SK-N-SH treated with all-trans-retinoic acid at 6 μM for 48 hours (cell line): Measurements from ENCODE around the gene CYP27C1.

ENCODE experiments used
- ATAC-seq: fragments of 200-7000 bp; cut with Tn5 transposase; 3 replicates; pipeline ENCODE4 v1.9.1; 2020; ENCODE audit warnings: mild to moderate bottlenecking, moderate library complexity
- ARNTL ChIP-seq: fragments of 450-650 bp; formaldehyde crosslinking; IDR thresholded peaks from 2 replicates; pipeline ENCODE4 v1.5.0; 2020; ENCODE audit warnings: low read depth, mild to moderate bottlenecking, moderate library complexity, borderline replicate concordance
- BACH2 ChIP-seq: fragments of 250-450 bp; sonication (Bioruptor Pico); IDR thresholded peaks from 2 replicates; pipeline ENCODE4 v1.9.0; 2021; ENCODE audit warnings: mild to moderate bottlenecking, borderline replicate concordance
- CSDC2 ChIP-seq: fragments of 250-450 bp; sonication (Bioruptor Pico); IDR thresholded peaks from 2 replicates; pipeline ENCODE4 v1.5.0; 2020; ENCODE audit warnings: mild to moderate bottlenecking, moderate library complexity
- ESRRG ChIP-seq: fragments of 250-450 bp; sonication (Bioruptor Pico); IDR thresholded peaks from 2 replicates; pipeline ENCODE4 v1.6.1; 2021; ENCODE audit warnings: mild to moderate bottlenecking
- GLIS3 ChIP-seq: fragments of 250-450 bp; sonication (Bioruptor Pico); IDR thresholded peaks from 2 replicates; pipeline ENCODE4 v1.5.0; 2020; ENCODE audit warnings: mild to moderate bottlenecking, moderate library complexity
- ISL1 ChIP-seq: fragments of 250-450 bp; sonication (Bioruptor Pico); IDR thresholded peaks from 2 replicates; pipeline ENCODE4 v2.1.2; 2022; ENCODE audit warnings: mild to moderate bottlenecking, moderate library complexity
- OSR1 ChIP-seq: fragments of 250-450 bp; sonication (Bioruptor Pico); IDR thresholded peaks from 2 replicates; pipeline ENCODE4 v1.8.0; 2022; ENCODE audit warnings: moderate library complexity, mild to moderate bottlenecking, inconsistent platforms
- RARB ChIP-seq: fragments of 250-450 bp; sonication (Bioruptor Pico); IDR thresholded peaks from 2 replicates; pipeline ENCODE4 v1.8.0; 2021; ENCODE audit warnings: mild to moderate bottlenecking, moderate library complexity
- TCF4 ChIP-seq: fragments of 250-450 bp; sonication (Bioruptor Pico); IDR thresholded peaks from 2 replicates; pipeline ENCODE4 v1.8.0; 2021; ENCODE audit warnings: mild to moderate bottlenecking, moderate library complexity, borderline replicate concordance
- TOX ChIP-seq: fragments of 250-450 bp; sonication (Bioruptor Pico); IDR thresholded peaks from 2 replicates; pipeline ENCODE4 v1.8.0; 2021; ENCODE audit warnings: mild to moderate bottlenecking, moderate library complexity, borderline replicate concordance
- ZC3H10 ChIP-seq: fragments of 250-450 bp; sonication (Bioruptor Pico); IDR thresholded peaks from 2 replicates; pipeline ENCODE4 v1.5.1; 2021; ENCODE audit warnings: mild to moderate bottlenecking, moderate library complexity
- ZFP3 ChIP-seq: fragments of 250-450 bp; sonication (Bioruptor Pico); IDR thresholded peaks from 2 replicates; pipeline ENCODE4 v1.5.0; 2020; ENCODE audit warnings: mild to moderate bottlenecking, moderate library complexity
- ZFP30 ChIP-seq: fragments of 450-650 bp; formaldehyde crosslinking; IDR thresholded peaks from 2 replicates; pipeline ENCODE4 v1.5.0; 2022; ENCODE audit warnings: mild to moderate bottlenecking, moderate library complexity
- ZNF70 ChIP-seq: fragments of 450-650 bp; formaldehyde crosslinking; IDR thresholded peaks from 2 replicates; pipeline ENCODE4 v1.5.0; 2020; ENCODE audit warnings: mild to moderate bottlenecking, moderate library complexity
- ZNF8 ChIP-seq: fragments of 450-650 bp; formaldehyde crosslinking; IDR thresholded peaks from 2 replicates; pipeline ENCODE4 v1.5.0; 2020; ENCODE audit warnings: mild to moderate bottlenecking, moderate library complexity
- TF ChIP-seq, protein P1 (sequence below): fragments of 250-450 bp; sonication (Bioruptor Pico); IDR thresholded peaks from 2 replicates; pipeline ENCODE4 v1.5.1; 2020; ENCODE audit warnings: low read depth, mild to moderate bottlenecking, moderate library complexity
- TF ChIP-seq, protein P2 (sequence below): fragments of 250-450 bp; sonication (Bioruptor Pico); IDR thresholded peaks from 2 replicates; pipeline ENCODE4 v1.8.0; 2020; ENCODE audit warnings: mild to moderate bottlenecking, moderate library complexity, borderline replicate concordance
- TF ChIP-seq, protein P3 (sequence below): fragments of 250-450 bp; sonication (Bioruptor Pico); IDR thresholded peaks from 2 replicates; pipeline ENCODE4 v1.5.1; 2021; ENCODE audit warnings: mild to moderate bottlenecking, moderate library complexity
- TF ChIP-seq, protein P4 (sequence below): fragments of 250-450 bp; sonication (Bioruptor Pico); IDR thresholded peaks from 2 replicates; pipeline ENCODE4 v1.8.0; 2021; ENCODE audit warnings: low read depth, mild to moderate bottlenecking, moderate library complexity, borderline replicate concordance
- TF ChIP-seq, protein P5 (sequence below): fragments of 250-450 bp; sonication (Bioruptor Pico); IDR thresholded peaks from 2 replicates; pipeline ENCODE4 v1.5.0; 2020; ENCODE audit warnings: mild to moderate bottlenecking, moderate library complexity

CYP27C1 gene

DNA sequence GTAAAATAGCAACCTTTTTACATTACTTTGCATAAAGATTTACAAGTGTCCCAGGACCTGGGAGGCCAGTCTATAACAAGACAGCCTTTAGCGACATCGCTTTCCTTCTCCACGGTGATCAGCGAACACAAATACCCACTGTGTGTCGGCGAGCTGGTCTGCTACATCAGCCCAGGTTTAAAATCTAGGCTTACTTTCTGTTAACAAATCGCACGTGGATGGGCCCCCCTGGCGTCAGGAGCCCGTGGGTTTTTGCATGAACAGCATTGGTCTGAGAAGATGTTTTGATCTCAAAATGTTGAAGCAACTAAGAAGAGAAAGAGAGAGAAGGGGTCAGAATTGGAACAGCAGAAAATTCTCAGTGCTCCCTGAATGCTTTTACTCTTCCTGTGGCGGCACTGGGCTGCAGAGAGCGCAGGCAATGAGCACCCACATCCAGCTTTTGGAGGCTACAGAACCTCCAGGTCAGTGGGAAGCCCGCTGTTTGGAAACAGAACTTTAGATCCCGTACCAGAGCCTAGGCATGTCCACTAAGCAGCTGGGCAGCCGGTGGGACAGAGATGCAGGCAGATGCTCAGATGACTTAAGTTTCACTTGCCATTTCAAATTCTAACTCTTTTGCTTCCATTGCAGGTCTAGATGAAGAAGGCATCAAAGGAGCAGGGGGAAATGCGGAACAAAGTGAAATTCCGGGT is 32.9 kb downstream of the CYP27C1 start:
- no peak for ATAC-seq
- no peak for TF ChIP-seq ZFP30
- no peak for TF ChIP-seq ZNF8
- TF ChIP-seq TOX (CRISPR knock-in tag) = no peak
- no peak for TF ChIP-seq ARNTL (CRISPR knock-in tag)
- TF ChIP-seq, protein P1, sequence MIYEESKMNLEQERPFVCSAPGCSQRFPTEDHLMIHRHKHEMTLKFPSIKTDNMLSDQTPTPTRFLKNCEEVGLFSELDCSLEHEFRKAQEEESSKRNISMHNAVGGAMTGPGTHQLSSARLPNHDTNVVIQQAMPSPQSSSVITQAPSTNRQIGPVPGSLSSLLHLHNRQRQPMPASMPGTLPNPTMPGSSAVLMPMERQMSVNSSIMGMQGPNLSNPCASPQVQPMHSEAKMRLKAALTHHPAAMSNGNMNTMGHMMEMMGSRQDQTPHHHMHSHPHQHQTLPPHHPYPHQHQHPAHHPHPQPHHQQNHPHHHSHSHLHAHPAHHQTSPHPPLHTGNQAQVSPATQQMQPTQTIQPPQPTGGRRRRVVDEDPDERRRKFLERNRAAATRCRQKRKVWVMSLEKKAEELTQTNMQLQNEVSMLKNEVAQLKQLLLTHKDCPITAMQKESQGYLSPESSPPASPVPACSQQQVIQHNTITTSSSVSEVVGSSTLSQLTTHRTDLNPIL (CRISPR knock-in tag) = no peak
- no peak for TF ChIP-seq RARB (CRISPR knock-in tag)
- TF ChIP-seq, protein P2, sequence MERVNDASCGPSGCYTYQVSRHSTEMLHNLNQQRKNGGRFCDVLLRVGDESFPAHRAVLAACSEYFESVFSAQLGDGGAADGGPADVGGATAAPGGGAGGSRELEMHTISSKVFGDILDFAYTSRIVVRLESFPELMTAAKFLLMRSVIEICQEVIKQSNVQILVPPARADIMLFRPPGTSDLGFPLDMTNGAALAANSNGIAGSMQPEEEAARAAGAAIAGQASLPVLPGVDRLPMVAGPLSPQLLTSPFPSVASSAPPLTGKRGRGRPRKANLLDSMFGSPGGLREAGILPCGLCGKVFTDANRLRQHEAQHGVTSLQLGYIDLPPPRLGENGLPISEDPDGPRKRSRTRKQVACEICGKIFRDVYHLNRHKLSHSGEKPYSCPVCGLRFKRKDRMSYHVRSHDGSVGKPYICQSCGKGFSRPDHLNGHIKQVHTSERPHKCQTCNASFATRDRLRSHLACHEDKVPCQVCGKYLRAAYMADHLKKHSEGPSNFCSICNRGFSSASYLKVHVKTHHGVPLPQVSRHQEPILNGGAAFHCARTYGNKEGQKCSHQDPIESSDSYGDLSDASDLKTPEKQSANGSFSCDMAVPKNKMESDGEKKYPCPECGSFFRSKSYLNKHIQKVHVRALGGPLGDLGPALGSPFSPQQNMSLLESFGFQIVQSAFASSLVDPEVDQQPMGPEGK (CRISPR knock-in tag) = no peak
- TF ChIP-seq, protein P3, sequence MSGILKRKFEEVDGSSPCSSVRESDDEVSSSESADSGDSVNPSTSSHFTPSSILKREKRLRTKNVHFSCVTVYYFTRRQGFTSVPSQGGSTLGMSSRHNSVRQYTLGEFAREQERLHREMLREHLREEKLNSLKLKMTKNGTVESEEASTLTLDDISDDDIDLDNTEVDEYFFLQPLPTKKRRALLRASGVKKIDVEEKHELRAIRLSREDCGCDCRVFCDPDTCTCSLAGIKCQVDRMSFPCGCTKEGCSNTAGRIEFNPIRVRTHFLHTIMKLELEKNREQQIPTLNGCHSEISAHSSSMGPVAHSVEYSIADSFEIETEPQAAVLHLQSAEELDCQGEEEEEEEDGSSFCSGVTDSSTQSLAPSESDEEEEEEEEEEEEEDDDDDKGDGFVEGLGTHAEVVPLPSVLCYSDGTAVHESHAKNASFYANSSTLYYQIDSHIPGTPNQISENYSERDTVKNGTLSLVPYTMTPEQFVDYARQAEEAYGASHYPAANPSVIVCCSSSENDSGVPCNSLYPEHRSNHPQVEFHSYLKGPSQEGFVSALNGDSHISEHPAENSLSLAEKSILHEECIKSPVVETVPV = no peak
- no peak for TF ChIP-seq BACH2 (CRISPR knock-in tag)
- TF ChIP-seq ESRRG = no peak
- TF ChIP-seq CSDC2 (CRISPR knock-in tag) = no peak
- TF ChIP-seq ZNF70 (CRISPR knock-in tag) = no peak
- no peak for TF ChIP-seq GLIS3 (CRISPR knock-in tag)
- TF ChIP-seq, protein P4, sequence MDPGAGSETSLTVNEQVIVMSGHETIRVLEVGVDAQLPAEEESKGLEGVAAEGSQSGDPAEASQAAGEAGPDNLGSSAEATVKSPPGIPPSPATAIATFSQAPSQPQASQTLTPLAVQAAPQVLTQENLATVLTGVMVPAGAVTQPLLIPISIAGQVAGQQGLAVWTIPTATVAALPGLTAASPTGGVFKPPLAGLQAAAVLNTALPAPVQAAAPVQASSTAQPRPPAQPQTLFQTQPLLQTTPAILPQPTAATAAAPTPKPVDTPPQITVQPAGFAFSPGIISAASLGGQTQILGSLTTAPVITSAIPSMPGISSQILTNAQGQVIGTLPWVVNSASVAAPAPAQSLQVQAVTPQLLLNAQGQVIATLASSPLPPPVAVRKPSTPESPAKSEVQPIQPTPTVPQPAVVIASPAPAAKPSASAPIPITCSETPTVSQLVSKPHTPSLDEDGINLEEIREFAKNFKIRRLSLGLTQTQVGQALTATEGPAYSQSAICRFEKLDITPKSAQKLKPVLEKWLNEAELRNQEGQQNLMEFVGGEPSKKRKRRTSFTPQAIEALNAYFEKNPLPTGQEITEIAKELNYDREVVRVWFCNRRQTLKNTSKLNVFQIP (CRISPR knock-in tag) = no peak
- TF ChIP-seq ZC3H10 = no peak
- no peak for TF ChIP-seq OSR1 (CRISPR knock-in tag)

DNA sequence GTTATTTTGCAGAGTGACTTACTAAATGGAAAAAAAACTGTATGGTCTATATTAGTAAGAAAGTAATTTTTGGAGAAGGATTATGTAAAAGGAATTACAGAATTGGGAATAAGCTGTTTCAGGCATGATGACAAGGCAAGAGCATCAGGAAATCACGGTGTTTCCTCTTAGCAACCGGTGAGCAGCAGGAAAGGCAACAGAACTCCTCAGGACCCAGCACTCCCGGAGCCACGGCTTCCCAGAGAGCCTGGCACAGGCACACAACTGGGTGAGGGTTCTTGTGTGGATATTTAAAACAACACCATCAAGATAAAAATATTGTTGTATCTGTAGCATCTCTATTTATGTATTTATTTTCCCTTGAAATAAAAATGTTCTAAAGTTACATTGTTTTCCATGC is 34.4 kb downstream of the CYP27C1 start:
- ATAC-seq = no peak
- TF ChIP-seq ZFP30 (no peak), TCF4 (CRISPR knock-in tag) (no peak), ZNF70 (CRISPR knock-in tag) (no peak), RARB (CRISPR knock-in tag) (no peak), OSR1 (CRISPR knock-in tag) (no peak), CSDC2 (CRISPR knock-in tag) (no peak), TOX (CRISPR knock-in tag) (no peak), ISL1 (CRISPR knock-in tag) (no peak), ZFP3 (CRISPR knock-in tag) (no peak), BACH2 (CRISPR knock-in tag) (no peak)
- TF ChIP-seq, protein P1 (CRISPR knock-in tag) = no peak
- TF ChIP-seq, protein P3 = no peak
- TF ChIP-seq, protein P5, sequence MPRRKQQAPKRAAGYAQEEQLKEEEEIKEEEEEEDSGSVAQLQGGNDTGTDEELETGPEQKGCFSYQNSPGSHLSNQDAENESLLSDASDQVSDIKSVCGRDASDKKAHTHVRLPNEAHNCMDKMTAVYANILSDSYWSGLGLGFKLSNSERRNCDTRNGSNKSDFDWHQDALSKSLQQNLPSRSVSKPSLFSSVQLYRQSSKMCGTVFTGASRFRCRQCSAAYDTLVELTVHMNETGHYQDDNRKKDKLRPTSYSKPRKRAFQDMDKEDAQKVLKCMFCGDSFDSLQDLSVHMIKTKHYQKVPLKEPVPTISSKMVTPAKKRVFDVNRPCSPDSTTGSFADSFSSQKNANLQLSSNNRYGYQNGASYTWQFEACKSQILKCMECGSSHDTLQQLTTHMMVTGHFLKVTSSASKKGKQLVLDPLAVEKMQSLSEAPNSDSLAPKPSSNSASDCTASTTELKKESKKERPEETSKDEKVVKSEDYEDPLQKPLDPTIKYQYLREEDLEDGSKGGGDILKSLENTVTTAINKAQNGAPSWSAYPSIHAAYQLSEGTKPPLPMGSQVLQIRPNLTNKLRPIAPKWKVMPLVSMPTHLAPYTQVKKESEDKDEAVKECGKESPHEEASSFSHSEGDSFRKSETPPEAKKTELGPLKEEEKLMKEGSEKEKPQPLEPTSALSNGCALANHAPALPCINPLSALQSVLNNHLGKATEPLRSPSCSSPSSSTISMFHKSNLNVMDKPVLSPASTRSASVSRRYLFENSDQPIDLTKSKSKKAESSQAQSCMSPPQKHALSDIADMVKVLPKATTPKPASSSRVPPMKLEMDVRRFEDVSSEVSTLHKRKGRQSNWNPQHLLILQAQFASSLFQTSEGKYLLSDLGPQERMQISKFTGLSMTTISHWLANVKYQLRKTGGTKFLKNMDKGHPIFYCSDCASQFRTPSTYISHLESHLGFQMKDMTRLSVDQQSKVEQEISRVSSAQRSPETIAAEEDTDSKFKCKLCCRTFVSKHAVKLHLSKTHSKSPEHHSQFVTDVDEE = no peak
- TF ChIP-seq, protein P2 (CRISPR knock-in tag) = no peak
